Measurements from ENCODE around the gene ZNF784. TPM values are rescaled to one million over a fixed set of nuclear protein-coding genes. Genes with fewer than 3 reads are reported as not detected.

The ZNF784 gene
- total and polyA plus RNA-seq, 2 of the 13 experiments (the other 11 are each of a cell fraction or from before 2014, with no cell fraction given): 4.1 to 4.2 TPM

DNA sequence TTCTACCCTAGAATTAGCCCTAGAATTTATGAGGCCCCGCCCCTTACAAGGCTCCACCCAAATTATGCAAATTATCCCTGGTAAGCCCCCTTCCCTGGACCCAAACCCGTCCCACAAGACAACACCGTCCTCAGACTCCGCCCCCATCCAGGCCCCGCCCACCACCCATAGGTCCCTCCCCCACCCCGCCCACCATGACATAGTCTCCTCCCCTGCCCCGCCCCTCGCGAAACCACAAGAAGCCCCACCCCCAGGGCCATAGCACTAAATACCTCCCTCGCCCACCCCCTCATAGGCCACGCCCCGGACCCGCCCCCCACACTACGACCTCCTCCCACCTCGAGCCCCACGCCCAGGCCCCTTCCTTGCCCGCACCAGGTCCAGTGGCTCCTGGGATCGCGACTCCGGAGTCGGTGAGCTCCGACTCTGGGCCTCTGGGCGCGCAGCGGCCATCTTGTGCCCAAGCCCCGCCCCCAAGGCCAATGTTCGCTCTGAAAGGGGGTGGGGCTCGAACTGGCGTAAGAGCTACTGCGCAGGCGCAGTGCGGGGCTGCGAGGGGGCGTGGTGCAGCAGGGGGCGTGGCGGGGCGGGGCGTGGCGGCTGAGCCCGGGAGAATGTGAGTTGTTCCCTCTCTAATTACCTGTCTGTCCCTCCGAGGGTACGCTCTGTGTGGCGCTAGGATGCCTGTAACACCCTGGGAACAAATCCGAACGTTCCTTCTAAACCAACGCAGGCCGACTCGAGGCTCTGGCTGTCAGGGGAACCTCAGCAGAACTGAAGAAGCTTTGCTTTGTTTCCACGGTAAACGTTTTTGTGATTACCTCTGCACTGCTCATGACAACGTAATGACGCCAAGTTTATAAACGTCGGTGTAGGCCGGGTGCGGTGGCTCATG lies at the start of gene ZNF784 (continued):
- no peak for TF ChIP-seq CHCHD3 (CRISPR knock-in tag; IDR thresholded peaks at IDR 0.05)
- TF ChIP-seq ZNF577 (CRISPR knock-in tag; IDR thresholded peaks at IDR 0.05; ENCODE audit: borderline replicate concordance, low read depth): no peak
- TF ChIP-seq MEF2D (CRISPR knock-in tag; IDR thresholded peaks at IDR 0.05): no peak
- no peak for TF ChIP-seq TCF7L2 (IDR thresholded peaks at IDR 0.05; ENCODE audit: low read depth, low read length)
- TF ChIP-seq AKAP8 (CRISPR knock-in tag; IDR thresholded peaks at IDR 0.05): no peak
- no peak for TF ChIP-seq ZNF563 (CRISPR knock-in tag; IDR thresholded peaks at IDR 0.05)
- TF ChIP-seq NR2F2 (IDR thresholded peaks at IDR 0.05; ENCODE audit: borderline replicate concordance, low read depth): no peak
- peak; percentile 65 for TF ChIP-seq ZFY (CRISPR knock-in tag; IDR thresholded peaks at IDR 0.05)
- TF ChIP-seq ZFP62 (CRISPR knock-in tag; IDR thresholded peaks at IDR 0.05): no peak
- TF ChIP-seq ZNF883 (CRISPR knock-in tag; IDR thresholded peaks at IDR 0.05; ENCODE audit: not compliant biosample characterization): no peak
- no peak for TF ChIP-seq ZNF235 (CRISPR knock-in tag; IDR thresholded peaks at IDR 0.05; ENCODE audit: borderline replicate concordance)
- no peak for TF ChIP-seq TEAD3 (CRISPR knock-in tag; optimal IDR thresholded peaks at IDR 0.05; ENCODE audit: borderline replicate concordance)
- TF ChIP-seq, protein P1, sequence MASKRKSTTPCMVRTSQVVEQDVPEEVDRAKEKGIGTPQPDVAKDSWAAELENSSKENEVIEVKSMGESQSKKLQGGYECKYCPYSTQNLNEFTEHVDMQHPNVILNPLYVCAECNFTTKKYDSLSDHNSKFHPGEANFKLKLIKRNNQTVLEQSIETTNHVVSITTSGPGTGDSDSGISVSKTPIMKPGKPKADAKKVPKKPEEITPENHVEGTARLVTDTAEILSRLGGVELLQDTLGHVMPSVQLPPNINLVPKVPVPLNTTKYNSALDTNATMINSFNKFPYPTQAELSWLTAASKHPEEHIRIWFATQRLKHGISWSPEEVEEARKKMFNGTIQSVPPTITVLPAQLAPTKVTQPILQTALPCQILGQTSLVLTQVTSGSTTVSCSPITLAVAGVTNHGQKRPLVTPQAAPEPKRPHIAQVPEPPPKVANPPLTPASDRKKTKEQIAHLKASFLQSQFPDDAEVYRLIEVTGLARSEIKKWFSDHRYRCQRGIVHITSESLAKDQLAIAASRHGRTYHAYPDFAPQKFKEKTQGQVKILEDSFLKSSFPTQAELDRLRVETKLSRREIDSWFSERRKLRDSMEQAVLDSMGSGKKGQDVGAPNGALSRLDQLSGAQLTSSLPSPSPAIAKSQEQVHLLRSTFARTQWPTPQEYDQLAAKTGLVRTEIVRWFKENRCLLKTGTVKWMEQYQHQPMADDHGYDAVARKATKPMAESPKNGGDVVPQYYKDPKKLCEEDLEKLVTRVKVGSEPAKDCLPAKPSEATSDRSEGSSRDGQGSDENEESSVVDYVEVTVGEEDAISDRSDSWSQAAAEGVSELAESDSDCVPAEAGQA (IDR thresholded peaks at IDR 0.05; ENCODE audit: low read depth): no peak
- TF ChIP-seq, protein P1 (CRISPR knock-in tag; IDR thresholded peaks at IDR 0.05; ENCODE audit: borderline replicate concordance): no peak
- no peak for TF ChIP-seq TSC22D2 (CRISPR knock-in tag; IDR thresholded peaks at IDR 0.05; ENCODE audit: borderline replicate concordance)
- TF ChIP-seq, protein P2, sequence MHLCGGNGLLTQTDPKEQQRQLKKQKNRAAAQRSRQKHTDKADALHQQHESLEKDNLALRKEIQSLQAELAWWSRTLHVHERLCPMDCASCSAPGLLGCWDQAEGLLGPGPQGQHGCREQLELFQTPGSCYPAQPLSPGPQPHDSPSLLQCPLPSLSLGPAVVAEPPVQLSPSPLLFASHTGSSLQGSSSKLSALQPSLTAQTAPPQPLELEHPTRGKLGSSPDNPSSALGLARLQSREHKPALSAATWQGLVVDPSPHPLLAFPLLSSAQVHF (CRISPR knock-in tag; IDR thresholded peaks at IDR 0.05): no peak
- no peak for TF ChIP-seq GTF3A (CRISPR knock-in tag; conservative IDR thresholded peaks at IDR 0.05)
- no peak for TF ChIP-seq ZNF260 (CRISPR knock-in tag; IDR thresholded peaks at IDR 0.05; ENCODE audit: borderline replicate concordance, low read depth)
- no peak for TF ChIP-seq ONECUT2 (CRISPR knock-in tag; IDR thresholded peaks at IDR 0.05)
- TF ChIP-seq ZBTB8A (CRISPR knock-in tag; IDR thresholded peaks at IDR 0.05; ENCODE audit: borderline replicate concordance, low read depth): no peak
- no peak for TF ChIP-seq THYN1 (CRISPR knock-in tag; IDR thresholded peaks at IDR 0.05; ENCODE audit: borderline replicate concordance, low read depth)
- TF ChIP-seq, protein P3, sequence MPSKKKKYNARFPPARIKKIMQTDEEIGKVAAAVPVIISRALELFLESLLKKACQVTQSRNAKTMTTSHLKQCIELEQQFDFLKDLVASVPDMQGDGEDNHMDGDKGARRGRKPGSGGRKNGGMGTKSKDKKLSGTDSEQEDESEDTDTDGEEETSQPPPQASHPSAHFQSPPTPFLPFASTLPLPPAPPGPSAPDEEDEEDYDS (CRISPR knock-in tag; IDR thresholded peaks at IDR 0.05): peak; percentile 77; the same call in 1 of the 2 replicates
- no peak; the same call in 1 of the 2 replicates for TF ChIP-seq FOXK1 (CRISPR knock-in tag; IDR thresholded peaks at IDR 0.05; ENCODE audit: borderline replicate concordance, low read depth)

Measured in HepG2 (cell line).